Measurements from ENCODE around the gene BICD1. TPM values are rescaled to one million over a fixed set of nuclear protein-coding genes. Genes with fewer than 3 reads are reported as not detected.

Gene BICD1
- total and polyA plus RNA-seq, 9 donors, result 19.4 to 75.5 (median 60.2) TPM

- H3K27ac ChIP-seq, result no peak overlapping the region
- no peak overlapping the region for H3K4me3 ChIP-seq
- H3K4me1 ChIP-seq (ENCODE audit: insufficient read depth), result peaks cover 1% of the 10 kb centered on the region
- no peaks in the 10 kb centered on the region for H3K36me3 ChIP-seq
- intact Hi-C loops (cut with DNase I), result no loop called here
- no peaks in the 10 kb centered on the region for H3K9me3 ChIP-seq
- DNase-seq, result no peak
- WGBS, 3 donors, result 93 to 97% (median 95%) methylated on average over 6 of the region's 6 CpGs
- H3K27me3 ChIP-seq, result no peaks in the 10 kb centered on the region
- TF ChIP-seq, protein P1, sequence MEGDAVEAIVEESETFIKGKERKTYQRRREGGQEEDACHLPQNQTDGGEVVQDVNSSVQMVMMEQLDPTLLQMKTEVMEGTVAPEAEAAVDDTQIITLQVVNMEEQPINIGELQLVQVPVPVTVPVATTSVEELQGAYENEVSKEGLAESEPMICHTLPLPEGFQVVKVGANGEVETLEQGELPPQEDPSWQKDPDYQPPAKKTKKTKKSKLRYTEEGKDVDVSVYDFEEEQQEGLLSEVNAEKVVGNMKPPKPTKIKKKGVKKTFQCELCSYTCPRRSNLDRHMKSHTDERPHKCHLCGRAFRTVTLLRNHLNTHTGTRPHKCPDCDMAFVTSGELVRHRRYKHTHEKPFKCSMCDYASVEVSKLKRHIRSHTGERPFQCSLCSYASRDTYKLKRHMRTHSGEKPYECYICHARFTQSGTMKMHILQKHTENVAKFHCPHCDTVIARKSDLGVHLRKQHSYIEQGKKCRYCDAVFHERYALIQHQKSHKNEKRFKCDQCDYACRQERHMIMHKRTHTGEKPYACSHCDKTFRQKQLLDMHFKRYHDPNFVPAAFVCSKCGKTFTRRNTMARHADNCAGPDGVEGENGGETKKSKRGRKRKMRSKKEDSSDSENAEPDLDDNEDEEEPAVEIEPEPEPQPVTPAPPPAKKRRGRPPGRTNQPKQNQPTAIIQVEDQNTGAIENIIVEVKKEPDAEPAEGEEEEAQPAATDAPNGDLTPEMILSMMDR (IDR thresholded peaks at IDR 0.05), result no peak
- TF ChIP-seq POLR2A (IDR thresholded peaks at IDR 0.05), result no peak
- TF ChIP-seq EP300 (IDR thresholded peaks at IDR 0.05), result no peak
Observed at GRCh38 chr12:32196250-32197198, 89.9 kb downstream of the BICD1 start.

- no peak for TF ChIP-seq EP300 (IDR thresholded peaks at IDR 0.05)
- TF ChIP-seq, protein P1 (IDR thresholded peaks at IDR 0.05), result no peak
- no peak for TF ChIP-seq POLR2A (IDR thresholded peaks at IDR 0.05)
- 77 to 83% (median 83%) methylated on average over 2 of the region's 2 CpGs for WGBS, 3 donors
- peaks cover 1% of the 10 kb centered on the region for H3K4me1 ChIP-seq (ENCODE audit: insufficient read depth)
- H3K27me3 ChIP-seq, result no peaks in the 10 kb centered on the region
- no peak overlapping the region for H3K27ac ChIP-seq
- no peak overlapping the region for H3K4me3 ChIP-seq
- no peaks in the 10 kb centered on the region for H3K9me3 ChIP-seq
- intact Hi-C loops (cut with DNase I), result no loop called here
- no peaks in the 10 kb centered on the region for H3K36me3 ChIP-seq
- no peak for DNase-seq
Observed at GRCh38 chr12:32197421-32197820, 90.8 kb downstream of the BICD1 start.

- Histone ChIP-seq H3K36me3 (no peaks in the 10 kb centered on the region), H3K4me3 (no peak overlapping the region), H3K27me3 (no peaks in the 10 kb centered on the region), H3K4me1 (ENCODE audit: insufficient read depth) (peaks cover 1% of the 10 kb centered on the region), H3K27ac (no peak overlapping the region), H3K9me3 (no peaks in the 10 kb centered on the region)
- TF ChIP-seq, protein P1 (IDR thresholded peaks at IDR 0.05), result no peak
- TF ChIP-seq EP300 (IDR thresholded peaks at IDR 0.05) (no peak), POLR2A (IDR thresholded peaks at IDR 0.05) (no peak)
- no peak for DNase-seq
- intact Hi-C loops (cut with DNase I), result no loop called here
- WGBS, 3 donors, result 89 to 96% (median 93%) methylated on average over 2 of the region's 2 CpGs
Observed at GRCh38 chr12:32198555-32198954, 91.9 kb downstream of the BICD1 start.

- DNase-seq, result no peak
- intact Hi-C loops (cut with DNase I), result no loop called here
- H3K9me3 ChIP-seq, result no peaks in the 10 kb centered on the region
- H3K4me1 ChIP-seq (ENCODE audit: insufficient read depth), result peaks cover 1% of the 10 kb centered on the region
- no peak overlapping the region for H3K4me3 ChIP-seq
- 79 to 81% (median 79%) methylated on average over 2 of the region's 2 CpGs for WGBS, 3 donors
- H3K36me3 ChIP-seq, result no peaks in the 10 kb centered on the region
- H3K27me3 ChIP-seq, result no peaks in the 10 kb centered on the region
- TF ChIP-seq EP300 (IDR thresholded peaks at IDR 0.05), result no peak
- TF ChIP-seq, protein P1 (IDR thresholded peaks at IDR 0.05), result no peak
- no peak for TF ChIP-seq POLR2A (IDR thresholded peaks at IDR 0.05)
- H3K27ac ChIP-seq, result no peak overlapping the region
Observed at GRCh38 chr12:32201096-32201495, 94.4 kb downstream of the BICD1 start.

All from ovary (tissue), 9 donors.